Endothelial cell of umbilical vein (primary cell): ENCODE measurements around the gene IPPK. TPM values are rescaled to one million over a fixed set of nuclear protein-coding genes. Genes with fewer than 3 reads are reported as not detected.

Experiments
- BruUV-seq: library from RNA; stranded (reverse); fragments of 400-500 nt; replicated peaks from 2 replicates; lab custom pipeline; 2021; lab: Mats Ljungman, UMichigan
- CTCF ChIA-PET: fragments of 300-600, 350-600 bp; sonication (Branson Sonifier 250); formaldehyde crosslinking; loops from one replicate; lab custom pipeline; 2021; ENCODE audit warnings: antibody characterized with exemption, inconsistent platforms; lab: Charles Lee
- POLR2A ChIA-PET: fragments of 300-600, 350-600 bp; sonication (Branson Sonifier 250); formaldehyde crosslinking; loops from one replicate; lab custom pipeline; 2021; ENCODE audit warnings: antibody characterized with exemption, inconsistent platforms; lab: Charles Lee
- DNase-seq: peaks from one replicate; pipeline ENCODE4 v3.0.0-alpha.2; 2011; ENCODE audit warnings: low read depth, low spot score
- FAIRE-seq: peaks from 2 replicates; lab custom pipeline; 2011; peaks lifted over from hg19 to GRCh38; lab: Jason Lieb, UNC
- H2AFZ ChIP-seq: 2 replicates; pipeline ENCODE4 v1.6.0; 2012; ENCODE audit warnings: low read depth, low read length, control low read depth, inconsistent platforms
- H3K27ac ChIP-seq: 2 replicates; pipeline ENCODE4 v1.5.1; 2011; ENCODE audit warnings: low read depth, mild to moderate bottlenecking, control low read depth, low read length, moderate library complexity; ENCODE audit not compliant: insufficient read depth
- H3K27me3 ChIP-seq, 2 experiments: 2 replicates each; pipeline versions ENCODE4 v1.6.0 to v1.6.1; 2011; ENCODE audit warnings: low read length in 2 of 2, mixed read lengths in 1 of 2; ENCODE audit not compliant: control insufficient read depth in 2 of 2, insufficient read depth in 2 of 2
- H3K36me3 ChIP-seq, 2 experiments: 2 replicates in 1 of 2; 3 replicates in 1 of 2; pipeline ENCODE4 v1.5.1; 2011; ENCODE audit warnings: low read length in 2 of 2, mild to moderate bottlenecking in 1 of 2, moderate library complexity in 1 of 2; ENCODE audit not compliant: control insufficient read depth in 2 of 2, insufficient read depth in 2 of 2; ENCODE audit errors: extremely low read depth in 1 of 2
- H3K4me1 ChIP-seq: 3 replicates; pipeline ENCODE4 v1.5.1; 2011; ENCODE audit warnings: mild to moderate bottlenecking, low read length; ENCODE audit not compliant: control insufficient read depth, insufficient read depth; ENCODE audit errors: extremely low read depth
- H3K4me2 ChIP-seq: 2 replicates; pipeline ENCODE4 v1.6.1; 2011; ENCODE audit warnings: low read length, control low read depth, mixed read lengths; ENCODE audit not compliant: insufficient read depth
- H3K4me3 ChIP-seq, 3 experiments: fragments of 200-600 bp in 1 of 3; sonication (generic), shearing (Covaris generic) in 1 of 3; replicated peaks in 1 of 3; 2 replicates each; pipeline ENCODE4 v1.5.1; 2011 to 2016; ENCODE audit warnings: control low read depth in 3 of 3, low read length in 3 of 3, mild to moderate bottlenecking in 2 of 3, inconsistent platforms in 1 of 3, low read depth in 1 of 3, moderate library complexity in 1 of 3; ENCODE audit not compliant: insufficient read depth in 1 of 3
- H3K79me2 ChIP-seq: 2 replicates; pipeline ENCODE4 v1.6.0; 2012; ENCODE audit warnings: low read length, inconsistent platforms; ENCODE audit not compliant: control insufficient read depth, insufficient read depth
- H3K9ac ChIP-seq: replicated peaks from 2 replicates; pipeline ENCODE3; 2011; ENCODE audit warnings: low read length, control low read depth; ENCODE audit not compliant: insufficient read depth; ENCODE audit errors: extremely low read depth
- H3K9me1 ChIP-seq: replicated peaks from 3 replicates; pipeline ENCODE4 v1.6.0; 2011; ENCODE audit warnings: mild to moderate bottlenecking, low read length; ENCODE audit not compliant: control insufficient read depth, insufficient read depth; ENCODE audit errors: extremely low read depth
- H3K9me3 ChIP-seq: replicated peaks from 2 replicates; pipeline ENCODE4 v1.5.1; 2012; ENCODE audit warnings: low read length, inconsistent platforms; ENCODE audit not compliant: control insufficient read depth, insufficient read depth
- H4K20me1 ChIP-seq: replicated peaks from 2 replicates; pipeline ENCODE3; 2011; ENCODE audit warnings: mild to moderate bottlenecking, low read length; ENCODE audit not compliant: control insufficient read depth, insufficient read depth; ENCODE audit errors: extremely low read depth
- CTCF ChIP-seq, 2 donors: IDR thresholded peaks; 1 replicate in 1 of 2; 2 replicates in 1 of 2; pipeline ENCODE4 v1.5.1; 2011; ENCODE audit warnings: low read length in 2 of 2, mild to moderate bottlenecking in 2 of 2, moderate library complexity in 2 of 2, control low read depth in 1 of 2, inconsistent platforms in 1 of 2, low read depth in 1 of 2; ENCODE audit not compliant: insufficient read depth in 1 of 2; ENCODE audit errors: extremely low read depth in 1 of 2
- EZH2 ChIP-seq: IDR thresholded peaks from 2 replicates; pipeline ENCODE4 v1.6.1; 2012; ENCODE audit warnings: borderline replicate concordance, low read depth, mild to moderate bottlenecking, moderate library complexity, low read length, inconsistent platforms; ENCODE audit not compliant: severe bottlenecking
- FOS ChIP-seq: IDR thresholded peaks from 2 replicates; pipeline ENCODE4 v1.6.1; 2011; ENCODE audit warnings: mild to moderate bottlenecking, low read length, moderate library complexity, borderline replicate concordance; ENCODE audit not compliant: insufficient read depth
- GATA2 ChIP-seq: IDR thresholded peaks from 2 replicates; pipeline ENCODE4 v1.7.0; 2011; ENCODE audit warnings: low read depth, mild to moderate bottlenecking, moderate library complexity, mixed read lengths, low read length; ENCODE audit not compliant: insufficient read length, insufficient read depth
- JUN ChIP-seq: IDR thresholded peaks from 2 replicates; pipeline ENCODE4 v1.6.1; 2011; ENCODE audit warnings: borderline replicate concordance, low read depth; ENCODE audit not compliant: insufficient read length, insufficient read depth
- MAX ChIP-seq: IDR thresholded peaks from 2 replicates; pipeline ENCODE4 v1.6.1; 2011; ENCODE audit not compliant: insufficient read depth, insufficient read length
- MYC ChIP-seq: IDR thresholded peaks from one replicate; pipeline ENCODE4 v1.6.1; 2011; ENCODE audit warnings: mild to moderate bottlenecking, low read depth, low read length
- POLR2A ChIP-seq: IDR thresholded peaks from 2 replicates; pipeline ENCODE4 v1.6.1; 2012; ENCODE audit warnings: low read depth, mild to moderate bottlenecking, control low read depth, low read length
- POLR2AphosphoS5 ChIP-seq: IDR thresholded peaks from 2 replicates; pipeline ENCODE4 v1.6.1; 2012; ENCODE audit warnings: low read depth, mild to moderate bottlenecking, control low read depth, low read length, moderate library complexity; ENCODE audit not compliant: insufficient read depth
- dilution Hi-C: fragments of 300-500 bp; cut with MboI; formaldehyde crosslinking; loops from one replicate; pipeline ENCODE4 v1.15.0; 2019; ENCODE audit warnings: low sequenced_read_pairs; ENCODE audit not compliant: extremely low pct_ligation_motif_present
- intact Hi-C: fragments of 100-400 bp; cut with micrococcal nuclease; formaldehyde crosslinking; loops from one replicate; pipeline ENCODE4 v1.10.0; 2022
- polyA plus RNA-seq, 4 experiments: library from polyadenylated mRNA; depleted of rRNA in 3 of 4; stranded (reverse) in 3 of 4; unstranded in 1 of 4; fragments of >200 nt; gene quantifications; 2 replicates each; pipeline versions ENCODE4 v1.2.1 to v1.2.3, GENCODE V29; 2011 to 2012; ENCODE audit warnings: missing spikeins in 1 of 4
- total RNA-seq: library from RNA; stranded (reverse); gene quantifications from 2 replicates; pipeline ENCODE4 v1.2.3, GENCODE V29; 2021

Gene IPPK
- total and polyA plus RNA-seq, 2 donors (not counting 3 experiments of a cell fraction or from before 2014, with no cell fraction given): 14.0 to 28.0 TPM

- no peaks in the 10 kb centered on the region for H3K27me3 ChIP-seq
- no peak overlapping the region for H3K4me3 ChIP-seq
- H3K79me2 ChIP-seq: peaks cover 6% of the 10 kb centered on the region
- no peak overlapping the region for H2AFZ ChIP-seq
- H3K9ac ChIP-seq: no peak overlapping the region
- TF ChIP-seq POLR2AphosphoS5: no peak
- TF ChIP-seq POLR2A: no peak
- TF ChIP-seq FOS: no peak
- TF ChIP-seq CTCF (IDR thresholded peaks at IDR 0.05; ENCODE audit: extremely low read depth in 1 of 2, insufficient read depth in 1 of 2, low read depth in 1 of 2, low read length in 2 of 2): no peak
- no peak for TF ChIP-seq MYC
- no peak for TF ChIP-seq GATA2
- TF ChIP-seq JUN: no peak
- no peak for TF ChIP-seq MAX
- no peak for TF ChIP-seq EZH2
- H3K4me2 ChIP-seq: no peak overlapping the region
- H3K9me3 ChIP-seq: no peaks in the 10 kb centered on the region
- H3K9me1 ChIP-seq: no peaks in the 10 kb centered on the region
- no peak for DNase-seq
- ChIA-PET POLR2A (no interaction called here), CTCF (no interaction called here)
- BruUV-seq: no TSS peak
- peaks cover 8 to 42% of the 10 kb centered on the region in 2 experiments for H3K36me3 ChIP-seq
- intact Hi-C loops (no loop called here), dilution Hi-C loops (no loop called here)
- H3K4me1 ChIP-seq: no peaks in the 10 kb centered on the region
- no peak for FAIRE-seq
- H3K27ac ChIP-seq: no peak overlapping the region
- no peaks in the 10 kb centered on the region for H4K20me1 ChIP-seq
Measured at GRCh38 chr9:92642041-92642451, 27.9 kb downstream of the IPPK start.
